ENCODE data around the gene SFXN5. TPM values are rescaled to one million over a fixed set of nuclear protein-coding genes. Genes with fewer than 3 reads are reported as not detected.

SFXN5 gene
- total RNA-seq, 1 donor from 2014 or later, result 14.9 TPM

DNA sequence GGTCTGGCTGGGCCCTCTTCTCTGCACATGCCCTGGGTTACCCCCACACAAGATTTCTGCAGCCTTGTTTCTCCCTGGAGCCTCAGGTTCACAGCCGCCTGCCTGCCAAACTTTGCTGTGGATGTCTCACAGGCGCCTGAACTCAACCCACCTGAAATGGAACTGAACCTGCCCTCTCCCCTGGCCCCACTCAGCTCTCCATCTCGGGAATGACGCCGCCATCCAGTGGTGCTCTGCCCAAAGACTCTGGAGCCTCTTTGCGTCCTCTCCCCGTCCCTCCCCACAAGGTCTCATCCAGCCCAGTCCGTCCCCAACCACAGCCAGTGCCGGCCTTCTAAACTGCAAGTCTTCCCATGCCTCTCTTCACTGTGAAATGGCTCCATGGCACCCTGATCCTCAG, 125.0 kb downstream of the SFXN5 start:
- H3K27ac Mint-ChIP-seq (ENCODE audit: unreplicated experiment), result no peak overlapping the region
- Histone ChIP-seq H3K9me3 (ENCODE audit: insufficient read depth, low read depth, low read length) (no peaks in the 10 kb centered on the region), H4K20me1 (ENCODE audit: insufficient read depth, low read length) (peaks cover 5% of the 10 kb centered on the region), H3K36me3 (ENCODE audit: insufficient read depth, low read length) (no peaks in the 10 kb centered on the region), H3K9ac (ENCODE audit: low read length) (no peak overlapping the region), H3K27ac (ENCODE audit: low read depth, low read length) (no peak overlapping the region), H2AFZ (ENCODE audit: low read depth, low read length) (no peak overlapping the region), H3K4me1 (ENCODE audit: insufficient read depth, low read length) (peaks cover under 1% of the 10 kb centered on the region), H3K79me2 (ENCODE audit: insufficient read depth, low read length) (no peaks in the 10 kb centered on the region), H3K4me2 (ENCODE audit: low read length) (no peak overlapping the region), H3K4me3 (ENCODE audit: insufficient read depth, low read depth, low read length) (no peak overlapping the region), H3K27me3 (ENCODE audit: insufficient read depth, low read length) (no peaks in the 10 kb centered on the region)
- no peak overlapping the region for H3K4me3 Mint-ChIP-seq (ENCODE audit: unreplicated experiment)
- H3K9me3 Mint-ChIP-seq (ENCODE audit: unreplicated experiment), result peaks cover 4% of the 10 kb centered on the region
- peaks cover 22% of the 10 kb centered on the region for H3K36me3 Mint-ChIP-seq (ENCODE audit: low read depth, unreplicated experiment)
- no peak for FAIRE-seq
- TF ChIP-seq, protein P1, sequence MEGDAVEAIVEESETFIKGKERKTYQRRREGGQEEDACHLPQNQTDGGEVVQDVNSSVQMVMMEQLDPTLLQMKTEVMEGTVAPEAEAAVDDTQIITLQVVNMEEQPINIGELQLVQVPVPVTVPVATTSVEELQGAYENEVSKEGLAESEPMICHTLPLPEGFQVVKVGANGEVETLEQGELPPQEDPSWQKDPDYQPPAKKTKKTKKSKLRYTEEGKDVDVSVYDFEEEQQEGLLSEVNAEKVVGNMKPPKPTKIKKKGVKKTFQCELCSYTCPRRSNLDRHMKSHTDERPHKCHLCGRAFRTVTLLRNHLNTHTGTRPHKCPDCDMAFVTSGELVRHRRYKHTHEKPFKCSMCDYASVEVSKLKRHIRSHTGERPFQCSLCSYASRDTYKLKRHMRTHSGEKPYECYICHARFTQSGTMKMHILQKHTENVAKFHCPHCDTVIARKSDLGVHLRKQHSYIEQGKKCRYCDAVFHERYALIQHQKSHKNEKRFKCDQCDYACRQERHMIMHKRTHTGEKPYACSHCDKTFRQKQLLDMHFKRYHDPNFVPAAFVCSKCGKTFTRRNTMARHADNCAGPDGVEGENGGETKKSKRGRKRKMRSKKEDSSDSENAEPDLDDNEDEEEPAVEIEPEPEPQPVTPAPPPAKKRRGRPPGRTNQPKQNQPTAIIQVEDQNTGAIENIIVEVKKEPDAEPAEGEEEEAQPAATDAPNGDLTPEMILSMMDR (IDR thresholded peaks at IDR 0.05; ENCODE audit: insufficient read depth, low read depth, low read length), result no peak
- no peak for TF ChIP-seq EZH2 (IDR thresholded peaks at IDR 0.05; ENCODE audit: insufficient read depth, low read length)
- peaks cover 13% of the 10 kb centered on the region for H3K27me3 Mint-ChIP-seq (ENCODE audit: low read depth, unreplicated experiment)
- no peak for DNase-seq (ENCODE audit: low read depth)
- H3K4me1 Mint-ChIP-seq (ENCODE audit: low read depth, unreplicated experiment), result no peaks in the 10 kb centered on the region

DNA sequence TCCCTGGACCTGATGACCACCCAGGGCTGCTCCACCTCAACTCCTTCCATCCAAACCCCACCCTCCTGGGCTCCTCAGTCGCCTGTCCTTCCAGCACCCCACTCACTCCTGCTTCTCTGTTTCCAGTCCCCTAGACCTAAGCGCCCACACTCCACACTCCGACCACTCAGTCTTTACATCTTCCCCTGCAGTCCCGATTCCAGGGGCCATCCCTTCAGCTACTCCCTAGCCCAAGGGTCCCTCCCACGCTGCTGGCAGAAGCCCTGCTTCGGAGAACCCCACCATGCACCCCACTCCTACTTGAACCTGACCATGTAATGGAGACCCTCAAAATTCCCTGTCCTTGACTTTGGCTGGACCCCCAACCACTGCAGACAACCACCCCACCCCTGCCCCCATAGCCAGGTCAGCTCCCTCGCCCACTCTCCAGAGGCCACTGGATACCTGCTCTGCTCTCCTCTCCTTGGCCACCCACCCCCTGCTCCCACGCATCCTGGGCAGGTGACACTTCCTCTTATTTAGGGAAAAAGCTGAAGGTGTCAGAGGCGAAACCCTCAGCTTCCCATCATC, 126.0 kb downstream of the SFXN5 start:
- Histone ChIP-seq H3K4me3 (ENCODE audit: insufficient read depth, low read depth, low read length) (no peak overlapping the region), H3K36me3 (ENCODE audit: insufficient read depth, low read length) (no peaks in the 10 kb centered on the region), H4K20me1 (ENCODE audit: insufficient read depth, low read length) (peaks cover 13% of the 10 kb centered on the region), H3K27me3 (ENCODE audit: insufficient read depth, low read length) (no peaks in the 10 kb centered on the region), H3K9me3 (ENCODE audit: insufficient read depth, low read depth, low read length) (no peaks in the 10 kb centered on the region), H3K9ac (ENCODE audit: low read length) (no peak overlapping the region), H2AFZ (ENCODE audit: low read depth, low read length) (no peak overlapping the region), H3K79me2 (ENCODE audit: insufficient read depth, low read length) (no peaks in the 10 kb centered on the region), H3K27ac (ENCODE audit: low read depth, low read length) (no peak overlapping the region), H3K4me2 (ENCODE audit: low read length) (no peak overlapping the region), H3K4me1 (ENCODE audit: insufficient read depth, low read length) (peaks cover 10% of the 10 kb centered on the region)
- H3K36me3 Mint-ChIP-seq (ENCODE audit: low read depth, unreplicated experiment), result peaks cover 21% of the 10 kb centered on the region
- no peak overlapping the region for H3K27ac Mint-ChIP-seq (ENCODE audit: unreplicated experiment)
- H3K27me3 Mint-ChIP-seq (ENCODE audit: low read depth, unreplicated experiment), result peaks cover 13% of the 10 kb centered on the region
- peaks cover 4% of the 10 kb centered on the region for H3K9me3 Mint-ChIP-seq (ENCODE audit: unreplicated experiment)
- H3K4me1 Mint-ChIP-seq (ENCODE audit: low read depth, unreplicated experiment), result peaks cover 8% of the 10 kb centered on the region
- no peak overlapping the region for H3K4me3 Mint-ChIP-seq (ENCODE audit: unreplicated experiment)
- TF ChIP-seq EZH2 (IDR thresholded peaks at IDR 0.05; ENCODE audit: insufficient read depth, low read length), result no peak
- TF ChIP-seq, protein P1 (IDR thresholded peaks at IDR 0.05; ENCODE audit: insufficient read depth, low read depth, low read length), result no peak
- DNase-seq (ENCODE audit: low read depth) (no peak), FAIRE-seq (no peak)

DNA sequence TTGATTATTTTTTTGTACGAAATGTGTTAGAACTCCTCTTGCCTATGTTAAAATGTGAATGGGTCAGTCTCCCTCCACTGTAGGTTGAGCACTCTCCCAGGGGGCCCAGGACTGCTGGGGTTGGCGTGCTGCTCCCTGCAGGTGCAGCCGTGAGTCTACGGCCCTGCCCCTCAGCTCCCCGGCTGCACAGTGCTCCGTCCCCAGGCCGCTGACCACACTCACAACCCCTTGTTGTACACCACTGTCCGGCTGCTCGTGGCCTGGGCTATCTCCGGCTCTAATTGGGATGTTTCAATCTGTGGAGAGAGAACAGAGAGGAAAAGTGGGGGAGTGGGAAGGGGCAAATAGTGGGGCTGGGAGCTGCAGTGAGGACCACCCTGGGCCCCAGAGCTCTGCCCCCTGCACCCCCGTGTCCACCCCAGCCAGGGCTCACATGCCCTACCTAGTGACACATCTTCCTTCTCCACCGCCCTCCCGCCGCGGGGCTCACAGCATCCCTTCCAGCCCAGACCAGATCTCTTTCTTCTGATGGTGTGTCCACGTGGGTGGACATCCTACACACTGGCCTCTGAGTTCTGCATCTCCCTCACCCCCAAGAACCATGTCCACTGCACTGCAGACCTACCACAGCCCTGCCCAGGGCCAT, 126.6 kb downstream of the SFXN5 start:
- Histone ChIP-seq H3K36me3 (ENCODE audit: insufficient read depth, low read length) (no peaks in the 10 kb centered on the region), H3K4me1 (ENCODE audit: insufficient read depth, low read length) (peaks cover 15% of the 10 kb centered on the region), H3K79me2 (ENCODE audit: insufficient read depth, low read length) (no peaks in the 10 kb centered on the region), H3K27ac (ENCODE audit: low read depth, low read length) (no peak overlapping the region), H3K9ac (ENCODE audit: low read length) (no peak overlapping the region), H3K4me3 (ENCODE audit: insufficient read depth, low read depth, low read length) (no peak overlapping the region), H2AFZ (ENCODE audit: low read depth, low read length) (no peak overlapping the region), H3K27me3 (ENCODE audit: insufficient read depth, low read length) (no peaks in the 10 kb centered on the region), H3K4me2 (ENCODE audit: low read length) (no peak overlapping the region), H3K9me3 (ENCODE audit: insufficient read depth, low read depth, low read length) (no peaks in the 10 kb centered on the region), H4K20me1 (ENCODE audit: insufficient read depth, low read length) (peaks cover 19% of the 10 kb centered on the region)
- TF ChIP-seq, protein P1 (IDR thresholded peaks at IDR 0.05; ENCODE audit: insufficient read depth, low read depth, low read length), result no peak
- no peak for TF ChIP-seq EZH2 (IDR thresholded peaks at IDR 0.05; ENCODE audit: insufficient read depth, low read length)
- Mint-ChIP-seq H3K27me3 (ENCODE audit: low read depth, unreplicated experiment) (peaks cover 16% of the 10 kb centered on the region), H3K36me3 (ENCODE audit: low read depth, unreplicated experiment) (peaks cover 18% of the 10 kb centered on the region), H3K9me3 (ENCODE audit: unreplicated experiment) (peaks cover 6% of the 10 kb centered on the region), H3K27ac (ENCODE audit: unreplicated experiment) (no peak overlapping the region), H3K4me1 (ENCODE audit: low read depth, unreplicated experiment) (peaks cover 11% of the 10 kb centered on the region), H3K4me3 (ENCODE audit: unreplicated experiment) (no peak overlapping the region)
- DNase-seq (ENCODE audit: low read depth), result no peak
- FAIRE-seq, result no peak
